GM21723 (cell line): ENCODE results near the gene MFSD12.

Experiments used
- ATAC-seq: cut with Tn5 transposase; IDR thresholded peaks from one replicate; pipeline ENCODE4 v1.9.1; 2021; ENCODE audit warnings: mild to moderate bottlenecking, moderate library complexity; ENCODE audit not compliant: unreplicated experiment

Gene MFSD12

DNA sequence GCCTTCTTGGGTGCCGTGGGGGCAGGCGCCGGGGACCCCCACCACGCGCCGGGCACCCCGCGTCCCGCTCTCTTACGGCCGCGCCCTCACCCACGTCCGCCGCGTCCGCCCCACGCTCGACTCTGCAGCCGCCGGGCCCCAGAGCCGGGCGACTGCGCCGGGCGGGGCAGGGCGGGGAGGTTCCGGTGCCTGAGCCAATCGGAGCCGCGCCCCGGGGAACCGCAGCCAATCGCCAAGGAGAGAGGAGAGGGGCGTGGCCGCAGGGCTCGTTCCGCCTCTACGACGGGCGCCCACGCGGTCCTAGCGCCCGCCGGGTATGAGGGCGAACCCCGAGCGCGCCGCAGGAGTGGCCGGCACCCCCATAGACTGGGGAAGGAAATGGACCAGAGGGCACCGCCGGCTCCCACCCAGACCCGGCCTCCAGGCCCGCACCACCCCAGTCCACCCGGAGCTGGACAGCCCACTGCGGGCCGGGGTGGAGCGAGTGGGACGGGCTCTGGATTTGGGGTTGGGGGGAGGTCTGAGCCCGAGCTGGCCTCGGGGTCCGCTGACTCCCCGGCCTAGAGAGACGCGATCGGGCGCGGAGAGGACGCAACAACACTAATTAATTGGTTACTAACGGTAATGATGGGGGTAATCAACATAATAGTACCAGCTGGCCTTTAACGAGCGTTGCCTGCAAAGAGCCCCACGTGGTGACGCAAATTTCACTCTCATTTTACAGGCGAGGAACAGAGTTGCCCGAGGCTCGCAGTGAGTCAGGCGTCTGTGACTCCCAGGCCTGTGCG lies at the start of gene MFSD12:
Gene MFSD12 (minus strand): TSS at position 126 of the 788 bp plus-strand sequence. CDS start 183 bp downstream, outside the sequence.
- ATAC-seq, result peak; percentile 83

DNA sequence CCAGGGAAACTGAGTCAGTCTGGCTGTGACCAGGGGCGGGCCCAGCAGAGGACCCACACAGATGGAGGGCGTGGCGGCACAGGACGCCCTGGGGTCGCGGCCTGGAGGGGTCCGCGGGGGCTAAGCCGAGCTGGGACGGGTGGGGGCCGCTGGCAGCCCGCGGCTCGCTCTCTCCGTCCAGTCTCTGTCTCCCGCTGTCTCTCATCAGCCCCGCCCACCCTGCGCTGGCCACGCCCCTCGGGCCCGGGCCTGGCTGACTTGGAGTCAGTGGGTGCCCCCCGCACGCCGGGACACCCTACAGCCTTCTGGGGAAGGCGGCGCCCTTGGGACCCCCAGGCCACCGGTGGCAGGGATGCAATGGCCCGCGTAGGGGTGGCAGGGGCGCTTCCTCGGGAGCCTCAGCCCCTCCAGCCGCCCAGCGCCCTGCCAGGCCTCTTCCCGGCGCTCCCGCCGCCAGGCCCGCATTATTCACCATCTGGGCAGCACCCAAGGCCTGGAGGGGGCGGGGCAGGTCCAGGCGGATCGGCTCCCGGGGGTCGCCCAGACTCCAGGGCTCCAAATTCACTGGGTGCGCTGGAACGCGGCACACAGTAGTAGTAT lies 49.4 kb upstream of the MFSD12 start, which contains the start of gene TBXA2R:
Gene TBXA2R (minus strand): TSS at position 186 of the 600 bp plus-strand sequence. CDS start 6,241 bp downstream, outside the sequence.
- no peak for ATAC-seq

DNA sequence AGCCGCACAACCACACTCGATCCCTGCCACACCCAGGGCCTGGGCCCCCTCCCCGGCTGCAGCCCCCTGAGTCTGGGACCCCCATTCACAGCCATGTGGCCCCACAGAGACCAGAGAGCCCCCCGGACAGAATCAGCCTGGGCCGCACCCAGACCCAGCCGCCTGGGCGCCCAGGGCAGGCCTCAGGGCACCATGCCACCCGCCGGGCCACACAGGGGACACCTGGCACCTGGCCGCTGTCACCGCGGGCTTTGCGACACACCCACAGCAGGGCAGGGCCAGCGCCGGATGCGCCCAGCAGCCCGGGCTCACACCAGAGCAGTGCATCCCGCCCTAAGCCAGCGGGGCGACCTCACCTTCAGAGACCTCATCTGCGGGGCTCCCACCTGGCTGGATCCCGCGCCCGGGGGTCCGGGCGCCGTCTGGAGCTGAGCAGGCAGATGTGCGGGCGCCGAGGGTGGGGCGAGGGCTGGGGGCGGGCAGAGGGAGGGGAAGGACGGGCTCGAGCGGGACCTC lies 48.8 kb upstream of the MFSD12 start:
- ATAC-seq, result no peak

DNA sequence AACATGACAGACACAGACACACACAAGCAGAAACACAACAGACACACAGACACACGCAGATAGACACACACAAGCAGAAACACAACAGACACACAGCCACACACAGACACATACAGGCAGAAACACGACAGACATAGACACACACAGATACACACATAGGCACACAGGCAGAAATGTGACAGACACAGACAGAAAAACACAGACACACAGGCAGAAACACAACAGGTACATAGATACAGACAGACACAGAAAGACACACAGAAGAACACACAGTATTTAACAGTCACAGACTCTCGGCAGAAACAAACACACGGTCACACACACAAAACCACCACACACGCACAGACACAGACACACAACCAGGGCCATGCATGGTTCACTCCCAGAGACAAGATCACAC lies 48.4 kb upstream of the MFSD12 start:
- no peak for ATAC-seq

DNA sequence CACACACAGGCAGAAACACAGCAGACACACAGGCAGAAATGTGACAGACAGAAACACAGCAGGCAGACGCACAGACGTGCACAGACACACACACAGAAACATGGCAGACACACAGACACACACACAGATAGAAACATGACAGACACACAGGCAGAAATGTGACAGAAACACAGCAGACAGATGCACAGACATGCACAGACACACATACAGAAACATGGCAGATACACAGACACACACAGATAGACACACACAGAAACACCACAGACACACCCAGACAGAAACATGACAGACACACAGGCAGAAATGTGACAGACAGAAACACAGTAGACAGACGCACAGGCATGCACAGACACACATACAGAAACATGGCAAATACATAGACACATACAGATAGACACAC lies 48.0 kb upstream of the MFSD12 start:
- no peak for ATAC-seq

DNA sequence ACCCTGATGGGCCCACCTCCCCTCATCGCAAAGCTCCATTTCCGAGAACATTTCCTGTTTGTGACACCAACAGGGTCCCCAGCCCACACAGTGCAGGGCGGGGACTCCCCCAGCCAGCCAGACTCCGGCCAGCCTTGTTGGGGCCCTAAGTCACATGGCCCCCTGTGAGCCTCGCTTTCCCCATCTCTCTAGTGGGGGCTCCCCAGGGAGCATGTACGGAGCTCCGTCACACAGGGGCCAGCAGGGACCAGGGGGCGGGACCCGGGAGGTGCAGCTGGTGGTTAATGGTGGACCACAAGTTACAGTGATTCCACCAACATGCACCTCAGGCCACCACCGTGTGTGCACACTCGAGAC lies 47.6 kb upstream of the MFSD12 start:
- no peak for ATAC-seq

DNA sequence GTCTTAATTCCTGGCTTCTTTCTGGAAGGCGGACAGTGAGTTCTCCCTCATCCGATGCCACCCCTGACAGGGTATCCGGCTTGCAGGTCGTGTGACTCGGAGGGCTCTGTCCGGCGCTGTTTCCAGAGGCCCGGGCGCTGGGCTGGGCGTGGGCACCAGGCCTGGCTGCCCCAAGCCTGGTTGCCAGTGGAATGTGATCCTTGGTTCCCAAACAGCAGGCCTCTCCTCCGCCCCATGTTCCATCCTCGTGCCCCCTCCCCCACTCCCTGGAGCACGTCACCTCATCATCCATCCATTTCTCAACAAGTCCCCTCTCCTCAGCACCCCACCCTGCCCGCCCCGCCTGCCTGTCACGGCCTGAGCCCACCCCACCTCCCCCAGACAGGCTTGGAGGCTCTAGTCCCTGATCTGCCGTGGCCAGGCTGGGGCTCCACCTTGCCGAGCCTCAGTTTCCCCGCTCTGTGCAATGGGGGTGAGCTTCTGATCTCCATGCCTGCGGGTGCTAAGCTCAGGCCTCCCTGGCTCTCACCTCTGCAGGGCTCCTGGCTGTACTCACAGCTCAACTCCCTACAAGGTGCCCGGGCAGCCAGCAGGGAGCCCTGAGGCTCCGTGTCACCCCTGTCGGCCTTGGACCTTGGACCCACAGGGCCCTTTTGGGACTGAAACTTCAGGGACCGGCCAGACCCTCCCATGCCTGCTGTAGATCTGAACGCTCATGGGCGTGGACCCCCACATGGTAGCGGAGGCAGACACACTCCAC lies 47.0 kb upstream of the MFSD12 start:
- no peak for ATAC-seq

DNA sequence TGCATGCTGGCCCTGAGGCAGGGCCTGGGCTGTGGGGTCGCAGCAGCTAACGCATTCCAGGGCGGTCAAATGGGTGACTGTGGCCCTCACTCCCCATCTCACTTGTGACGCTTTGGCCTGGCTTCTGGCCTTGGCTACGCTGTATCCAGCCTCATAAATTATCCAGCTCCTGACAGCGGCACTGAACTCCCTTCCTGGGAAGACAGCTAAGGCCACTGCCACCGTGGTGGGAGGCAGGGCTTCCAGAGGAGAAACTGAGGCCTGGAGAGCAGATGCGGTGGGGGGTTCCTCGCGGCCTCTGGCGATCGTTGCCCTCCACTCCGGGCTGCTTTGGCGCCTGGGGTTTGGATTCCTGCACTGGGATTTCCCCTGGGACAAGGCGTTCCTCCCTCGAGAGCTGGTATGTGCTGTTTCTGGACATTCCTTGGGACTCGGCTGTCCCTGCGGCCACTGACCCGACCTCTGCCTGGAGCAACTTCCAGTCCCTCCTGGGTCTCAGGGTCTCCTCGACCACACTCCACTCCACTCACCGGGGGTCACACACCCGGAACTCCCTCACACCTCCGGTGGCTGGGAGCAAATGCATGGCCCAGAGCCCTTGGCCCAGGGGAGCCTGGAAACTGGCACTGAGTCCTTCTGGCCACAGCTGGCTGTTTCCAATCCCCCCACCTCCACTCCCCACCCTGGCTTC lies 45.9 kb upstream of the MFSD12 start:
- no peak for ATAC-seq

DNA sequence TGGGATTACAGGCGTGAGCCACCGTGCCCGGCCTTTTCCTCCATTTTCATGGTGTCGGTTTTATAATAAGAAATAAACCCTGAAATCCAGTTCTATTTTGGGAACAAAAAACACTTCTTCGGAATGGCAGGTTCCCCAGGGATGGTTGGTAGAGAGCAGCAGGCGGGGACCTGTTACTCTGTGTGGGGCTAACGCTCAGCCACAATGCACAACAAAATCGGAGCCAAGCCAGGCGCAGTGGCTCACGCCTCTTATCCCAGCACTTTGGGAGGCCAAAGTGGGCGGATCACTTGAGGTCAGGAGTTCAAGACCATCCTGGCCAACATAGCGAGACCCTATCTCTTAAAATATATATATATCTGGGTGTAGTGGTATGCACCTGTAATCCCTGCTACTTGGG lies 43.6 kb upstream of the MFSD12 start:
- ATAC-seq, result no peak

DNA sequence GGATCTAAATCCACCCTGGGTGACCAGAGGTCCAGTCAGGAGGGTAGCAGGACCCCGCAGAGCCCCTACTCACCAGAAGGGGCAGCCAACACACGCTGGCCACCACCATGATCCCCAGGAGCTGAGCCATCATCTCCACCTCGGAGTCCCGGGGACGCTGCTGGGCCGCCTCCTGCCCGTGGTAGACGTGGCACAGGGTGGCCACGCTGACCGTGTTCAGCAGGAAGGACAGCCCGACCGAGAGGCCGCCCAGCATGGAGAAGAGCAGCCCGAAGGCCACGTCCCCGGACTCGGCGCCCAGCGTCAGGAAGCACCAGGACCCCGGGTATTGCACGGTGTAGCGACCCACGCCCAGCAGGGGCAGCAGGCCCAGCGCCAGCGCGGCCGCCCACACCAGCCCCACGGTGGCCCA lies 42.4 kb upstream of the MFSD12 start:
- ATAC-seq, result no peak

DNA sequence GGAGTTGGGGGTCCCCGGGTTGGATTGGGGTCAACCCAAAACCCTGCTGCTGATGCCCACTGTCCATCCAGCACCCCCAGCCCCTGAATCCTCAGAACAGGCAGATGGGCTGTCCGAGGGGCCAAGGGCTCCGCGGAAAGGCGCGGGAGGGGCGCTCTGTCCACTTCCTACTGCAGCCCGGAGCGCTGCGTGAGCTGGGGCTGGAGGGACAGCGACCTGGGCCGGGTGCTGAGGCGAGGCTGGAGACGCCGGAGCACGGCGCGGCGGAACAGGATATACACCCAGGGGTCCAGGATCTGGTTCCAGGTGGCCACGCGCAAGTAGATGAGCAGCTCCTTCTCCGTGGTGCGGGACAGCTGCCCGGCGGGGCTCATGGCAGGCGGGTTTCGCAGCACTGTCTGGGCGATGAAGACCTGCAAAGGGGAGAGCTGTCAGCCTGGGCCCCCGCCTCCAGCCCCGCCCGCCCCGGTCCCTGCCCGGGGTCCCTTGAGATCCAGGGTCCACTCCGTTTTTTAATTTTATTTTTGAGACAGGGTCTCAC lies 38.2 kb upstream of the MFSD12 start:
- ATAC-seq, result no peak

DNA sequence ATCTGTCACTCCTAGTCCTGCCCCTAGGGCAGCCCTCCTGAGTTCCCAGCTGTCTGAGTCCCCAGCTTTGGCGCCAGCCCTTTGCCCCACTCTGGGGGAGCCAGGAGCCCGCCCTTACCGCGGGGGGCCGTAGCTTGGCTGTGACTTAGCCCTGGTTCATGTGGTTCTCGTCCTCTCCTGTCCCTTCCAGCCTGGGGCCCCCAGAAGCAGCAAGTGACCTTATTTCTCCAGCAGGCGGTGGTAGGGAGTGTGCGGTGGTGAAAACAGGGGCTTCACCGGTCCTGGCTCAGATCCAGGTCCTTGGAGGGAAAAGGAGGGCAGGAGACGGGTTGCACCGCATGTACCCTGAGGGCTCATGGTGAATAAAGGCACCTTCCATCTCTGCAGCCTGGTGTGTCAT lies 35.8 kb upstream of the MFSD12 start:
- no peak for ATAC-seq

DNA sequence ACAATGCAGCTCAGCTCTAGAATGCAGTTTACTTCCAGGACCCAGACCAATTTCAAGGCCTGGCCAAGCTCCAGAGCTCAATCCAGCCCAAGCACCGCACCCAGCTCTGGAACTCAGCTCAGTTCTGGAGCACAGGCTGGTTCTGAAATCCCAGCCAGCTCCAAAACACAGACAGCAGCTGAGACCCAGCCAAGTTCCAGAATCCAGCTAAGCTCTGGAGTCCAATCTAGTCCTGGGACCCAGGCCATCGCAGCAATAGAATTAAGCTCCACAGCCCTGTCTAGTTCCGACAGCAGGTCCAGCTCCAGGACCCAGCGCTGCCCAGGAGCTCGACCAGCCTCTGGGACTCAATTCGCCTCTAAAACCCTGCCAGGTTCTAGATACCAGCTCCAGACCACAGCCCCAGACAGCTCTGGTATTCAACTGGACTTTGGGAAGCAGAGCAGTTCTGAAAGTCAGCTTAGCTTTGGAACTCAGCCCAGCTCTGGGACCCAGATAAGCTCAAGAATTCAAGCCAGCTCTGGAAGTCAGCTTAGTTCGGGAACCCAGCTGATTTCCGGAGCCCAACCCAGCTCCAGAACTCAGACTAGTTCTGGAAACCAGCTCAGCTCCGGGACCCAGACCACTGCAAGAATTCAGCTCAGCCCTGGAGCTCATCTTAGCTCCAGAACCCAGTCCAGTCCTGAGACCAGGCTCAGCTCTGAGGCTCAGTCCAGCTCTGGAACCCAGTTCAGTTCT lies 34.7 kb upstream of the MFSD12 start:
- no peak for ATAC-seq

DNA sequence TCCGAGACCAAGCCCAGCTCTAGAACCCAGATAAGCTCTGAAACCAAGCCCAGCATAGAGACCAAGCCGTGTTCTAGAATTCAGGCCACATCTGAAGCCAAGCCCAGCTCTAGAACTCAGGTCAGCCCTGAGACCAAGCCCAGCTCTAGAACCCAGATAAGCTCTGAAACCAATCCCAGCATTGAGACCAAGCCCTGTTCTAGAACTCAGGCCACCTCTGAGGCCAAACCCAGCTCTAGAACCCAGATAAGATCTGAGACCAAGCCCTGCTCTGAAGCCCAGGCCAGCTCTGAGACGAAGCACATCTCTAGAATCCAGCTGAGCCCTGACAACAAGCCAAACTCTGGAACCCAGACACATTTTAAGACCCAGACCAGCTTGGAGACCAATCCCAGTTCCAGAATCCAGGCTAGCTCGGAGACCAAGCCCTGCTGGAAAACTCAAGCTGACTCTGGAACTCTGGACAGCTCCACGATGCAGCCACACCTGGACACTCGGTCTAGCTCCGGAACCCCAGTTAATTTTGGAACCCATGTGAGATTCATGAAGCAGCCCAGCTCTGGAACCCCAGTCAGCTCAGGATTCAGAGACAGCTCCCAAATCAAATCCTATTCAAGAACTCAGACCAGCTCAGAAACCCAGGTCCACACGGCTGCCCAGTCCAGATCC lies 33.7 kb upstream of the MFSD12 start:
- ATAC-seq, result no peak

DNA sequence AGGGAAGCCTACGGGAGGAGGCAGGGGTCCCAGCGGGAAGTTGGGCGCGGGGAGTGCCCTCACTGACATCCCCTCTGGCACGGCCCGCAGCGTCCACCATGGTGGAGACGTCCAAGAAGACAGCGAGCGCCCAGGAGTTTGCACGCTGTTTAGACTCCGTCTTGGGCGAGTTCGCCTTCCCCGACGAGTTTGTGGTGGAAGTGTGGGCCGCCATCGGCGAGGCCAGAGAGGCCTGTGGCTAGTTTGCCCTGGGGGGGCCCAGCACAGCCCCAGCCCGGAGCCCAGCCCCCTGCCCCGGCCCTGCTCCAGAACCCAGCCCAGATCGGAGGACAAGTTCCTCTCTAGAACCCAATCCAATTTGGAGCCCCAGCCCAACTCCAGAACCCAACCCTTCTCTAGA lies 32.6 kb upstream of the MFSD12 start:
- no peak for ATAC-seq

DNA sequence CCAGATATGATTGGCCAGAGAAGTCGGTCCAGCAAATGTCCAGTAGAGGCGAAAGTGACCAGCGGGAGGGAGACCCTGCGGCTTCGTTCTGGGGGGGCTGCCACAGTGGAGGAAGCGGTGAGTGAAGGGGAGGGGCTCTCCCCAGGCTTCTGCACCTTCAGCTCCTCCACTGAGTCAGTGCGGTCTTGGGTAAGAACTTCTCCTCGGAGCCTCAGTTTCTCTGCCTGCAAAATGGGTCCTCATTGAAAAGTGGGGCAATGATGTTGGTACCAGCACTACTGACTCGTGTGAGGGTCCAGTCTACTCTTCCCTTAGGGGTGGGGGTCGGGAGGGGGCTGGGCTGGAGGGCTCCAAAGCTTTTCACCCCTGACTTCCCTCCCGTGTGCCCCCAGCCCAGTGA lies 32.1 kb upstream of the MFSD12 start:
- ATAC-seq, result no peak

DNA sequence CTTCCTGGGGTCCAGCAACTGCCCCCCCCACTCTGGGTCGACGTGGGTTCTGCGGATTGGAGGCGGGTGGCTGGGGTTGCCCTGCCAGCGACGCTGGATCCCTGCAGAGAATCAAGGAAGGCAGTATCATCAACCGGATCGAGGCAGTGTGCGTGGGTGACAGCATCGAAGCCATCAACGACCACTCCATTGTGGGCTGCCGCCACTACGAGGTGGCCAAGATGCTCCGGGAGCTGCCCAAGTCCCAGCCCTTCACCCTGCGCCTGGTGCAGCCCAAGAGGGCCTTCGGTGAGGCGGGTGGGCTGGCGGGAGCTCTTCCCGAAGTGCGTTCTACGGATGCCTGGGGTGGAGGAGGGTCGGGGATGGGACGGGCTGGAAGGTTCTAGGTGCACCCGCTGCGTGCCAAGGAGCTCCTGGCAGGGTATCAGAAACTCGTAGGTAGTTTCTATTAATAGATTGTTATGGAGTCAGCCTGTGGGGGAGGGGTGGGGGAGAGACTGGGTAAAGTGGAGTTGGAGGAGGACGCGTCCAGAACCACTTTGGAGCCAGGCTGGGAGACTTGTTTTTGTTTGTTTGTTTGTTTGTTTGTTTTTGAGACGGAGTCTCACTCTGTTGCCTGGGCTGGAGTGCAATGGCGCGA lies 29.4 kb upstream of the MFSD12 start:
- no peak for ATAC-seq

DNA sequence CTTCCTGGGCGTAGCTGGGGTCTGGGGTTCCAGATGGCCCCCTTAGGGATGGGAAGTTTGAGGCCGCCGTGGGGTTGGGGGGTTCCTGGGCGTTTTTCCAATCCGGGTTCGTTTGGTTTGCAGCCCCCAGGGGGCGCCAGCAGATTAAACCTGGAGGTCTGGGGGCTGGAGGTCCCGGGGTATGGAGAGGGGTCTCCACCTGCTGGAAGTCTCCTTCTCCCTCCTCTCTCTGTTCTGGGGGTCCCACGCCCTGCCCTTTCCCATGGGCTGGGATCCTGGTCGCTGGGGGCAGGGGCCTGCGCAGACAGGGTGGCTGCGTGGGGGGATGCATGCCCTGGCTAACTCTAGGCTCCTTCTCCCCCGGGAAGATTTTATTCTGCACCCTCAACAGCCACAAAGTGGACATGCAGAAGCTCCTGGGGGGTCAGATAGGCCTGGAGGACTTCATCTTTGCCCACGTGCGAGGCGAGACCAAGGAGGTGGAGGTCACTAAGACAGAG lies 28.8 kb upstream of the MFSD12 start:
- ATAC-seq, result no peak
